GM18508 (cell line): ENCODE data around the gene TXNRD1.
A peak's percentile ranks its signal among the peaks of the same experiment; 100 is the strongest.

Experiments used
- ATAC-seq: cut with Tn5 transposase; IDR thresholded peaks from one replicate; pipeline ENCODE4 v1.9.1; 2021; ENCODE audit warnings: moderate number of reproducible peaks; ENCODE audit not compliant: insufficient read depth, unreplicated experiment

Gene TXNRD1

GRCh38 chr12:104296718-104297117 is 81.1 kb downstream of the TXNRD1 start:
- ATAC-seq = no peak

GRCh38 chr12:104297477-104298113 is 82.0 kb downstream of the TXNRD1 start:
- ATAC-seq = no peak

GRCh38 chr12:104299842-104300481 is 84.4 kb downstream of the TXNRD1 start:
- no peak for ATAC-seq

- peak; percentile 49 for ATAC-seq
Observed at GRCh38 chr12:104303538-104304151, 88.1 kb downstream of the TXNRD1 start, which contains the start of gene EID3. Gene EID3 (plus strand): TSS chr12:104303739. CDS start chr12:104303935, 196 bp downstream.

DNA sequence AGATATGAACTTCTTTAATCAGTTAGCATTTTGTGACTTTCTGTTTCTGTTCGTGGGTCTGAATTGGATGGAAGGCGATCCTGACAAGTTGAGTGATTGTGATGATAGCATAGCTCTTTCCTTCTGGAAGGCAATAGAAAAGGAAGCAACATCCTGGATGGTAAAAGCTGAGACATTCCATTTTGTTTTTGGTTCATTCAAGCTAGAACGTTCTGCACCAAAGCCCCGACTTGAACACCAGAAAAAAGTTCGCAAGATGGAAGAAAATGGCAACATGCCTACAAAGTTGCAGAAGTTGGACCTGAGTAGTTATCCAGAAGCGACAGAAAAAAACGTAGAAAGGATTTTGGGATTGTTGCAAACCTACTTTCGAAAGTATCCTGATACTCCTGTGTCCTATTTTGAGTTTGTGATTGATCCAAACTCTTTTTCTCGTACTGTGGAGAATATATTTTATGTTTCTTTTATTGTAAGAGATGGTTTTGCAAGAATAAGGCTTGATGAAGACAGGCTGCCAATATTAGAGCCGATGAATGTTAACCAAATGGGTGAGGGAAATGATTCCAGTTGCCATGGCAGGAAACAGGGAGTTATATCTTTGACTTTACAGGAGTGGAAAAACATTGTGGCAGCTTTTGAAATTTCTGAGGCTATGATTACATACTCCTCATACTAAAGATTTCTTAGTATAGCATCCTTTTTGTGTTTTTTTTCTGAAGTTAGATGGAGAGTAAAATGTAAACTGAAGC is 88.9 kb downstream of the TXNRD1 start:
- ATAC-seq = no peak

DNA sequence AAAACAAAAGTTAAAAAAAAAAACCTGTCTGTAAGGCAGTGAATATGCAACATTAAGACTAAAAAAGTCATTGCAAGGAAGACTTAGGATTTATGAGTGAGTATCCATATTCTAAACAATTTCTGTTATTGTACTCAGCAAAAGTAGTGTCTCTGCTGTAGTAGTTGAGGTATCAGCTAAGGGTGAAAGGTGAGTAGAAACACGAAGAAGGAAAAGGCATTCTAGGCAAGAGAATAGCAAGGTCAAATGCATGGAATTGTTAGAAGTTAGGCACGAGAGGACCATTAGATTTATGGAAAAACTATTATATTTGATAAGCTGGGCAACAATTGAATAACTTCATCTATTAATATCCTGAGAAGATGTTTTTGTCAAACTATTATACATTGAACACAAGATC is 89.8 kb downstream of the TXNRD1 start:
- no peak for ATAC-seq

DNA sequence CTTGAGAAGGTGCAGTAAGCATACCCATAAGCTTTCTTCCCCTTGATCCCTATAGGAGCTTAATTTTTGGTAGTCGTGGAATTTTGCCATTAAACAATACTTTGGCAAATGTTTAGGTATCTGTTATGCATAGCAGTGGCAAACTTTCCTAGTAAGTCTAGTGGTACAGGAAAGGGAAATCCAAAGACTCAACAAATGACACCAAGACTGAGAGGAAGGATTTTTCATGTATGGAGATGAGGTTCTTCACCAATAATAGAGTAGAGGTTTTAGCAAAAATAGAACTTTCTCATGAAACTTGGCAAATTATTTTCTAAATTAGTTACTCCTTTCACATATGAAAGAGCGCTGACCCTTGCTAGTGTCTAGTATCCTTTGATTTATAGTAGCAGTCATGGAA is 90.8 kb downstream of the TXNRD1 start:
- no peak for ATAC-seq

GRCh38 chr12:104306943-104307654 is 91.5 kb downstream of the TXNRD1 start:
- ATAC-seq = no peak

- no peak for ATAC-seq
Observed at GRCh38 chr12:104307655-104308000, 92.0 kb downstream of the TXNRD1 start.

DNA sequence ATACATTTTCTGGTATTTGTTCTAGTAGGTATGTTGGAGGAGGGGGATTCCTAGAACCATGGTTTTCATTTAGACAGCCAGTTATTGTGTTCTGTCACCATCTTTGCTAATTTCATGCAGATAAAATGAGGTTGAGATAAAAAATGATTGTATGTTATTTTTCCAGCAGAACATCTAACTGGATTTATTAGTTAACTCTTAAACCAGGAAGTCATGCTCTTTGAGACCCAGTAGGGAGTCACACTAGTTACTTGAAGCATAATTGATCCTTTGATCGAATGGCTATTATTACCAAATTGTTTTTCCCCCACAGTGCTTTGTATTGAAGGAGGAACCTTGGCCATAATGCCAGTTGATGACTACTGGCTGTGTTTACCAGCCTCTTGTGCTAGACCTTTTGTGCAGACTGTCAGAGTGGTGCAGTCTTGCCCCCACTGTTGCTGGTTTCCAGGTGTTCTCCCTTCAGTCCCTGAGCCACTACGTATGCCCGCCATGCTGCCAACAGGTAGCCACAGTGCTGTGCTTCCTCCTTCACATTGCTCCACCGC is 93.9 kb downstream of the TXNRD1 start:
- ATAC-seq = no peak

- no peak for ATAC-seq
Observed at GRCh38 chr12:104310751-104311633, 95.4 kb downstream of the TXNRD1 start.

DNA sequence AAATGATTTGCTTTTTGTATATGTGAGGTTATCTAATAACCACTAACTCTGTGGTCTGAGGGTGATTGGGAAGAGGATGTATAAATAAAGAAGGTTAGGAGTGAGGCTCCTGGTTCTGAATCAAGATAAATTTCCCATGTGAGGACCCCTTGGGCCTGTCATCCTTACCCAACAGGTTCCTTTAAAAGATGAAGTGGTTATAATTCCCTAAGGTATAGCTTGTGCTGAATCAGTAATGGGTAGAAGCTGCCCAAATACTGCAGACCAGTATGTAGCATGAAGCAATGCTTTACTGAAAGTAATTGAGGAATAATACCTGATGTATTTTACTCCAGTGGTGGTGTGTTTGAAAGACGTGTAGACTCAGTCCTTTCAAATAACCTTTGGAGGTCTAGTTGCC is 96.6 kb downstream of the TXNRD1 start:
- no peak for ATAC-seq

GRCh38 chr12:104312654-104313053 is 97.1 kb downstream of the TXNRD1 start:
- no peak for ATAC-seq

DNA sequence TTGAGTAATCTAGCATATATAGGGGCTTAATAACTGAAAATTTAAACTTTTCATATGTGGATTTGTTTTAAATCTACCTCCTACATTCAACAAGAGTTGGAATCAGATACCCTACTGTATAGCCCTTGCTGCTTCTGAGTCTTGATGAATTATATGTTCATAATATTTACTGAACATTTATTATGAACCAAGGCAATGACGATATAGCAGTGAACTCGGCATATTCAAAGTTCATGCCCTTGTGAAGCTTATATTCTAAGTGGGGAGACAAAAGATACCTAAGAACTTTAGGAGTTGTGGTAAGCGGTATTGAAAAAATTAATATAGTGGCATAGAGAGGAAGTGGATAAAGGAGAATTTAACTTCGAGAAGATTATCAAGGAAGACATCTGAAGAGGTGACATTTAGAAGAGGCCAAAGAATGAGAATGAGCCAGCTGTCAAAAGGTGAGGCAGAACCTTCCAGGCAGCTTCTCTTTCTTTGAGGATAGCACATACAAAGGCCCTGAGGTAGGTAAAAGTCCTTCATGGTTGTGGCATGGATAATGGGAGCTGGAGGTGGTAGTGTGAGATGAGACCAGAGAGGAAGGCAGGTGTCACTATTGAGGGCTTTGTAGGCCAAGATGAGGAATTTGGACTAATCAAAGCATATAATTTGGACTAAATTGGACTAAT is 98.1 kb downstream of the TXNRD1 start:
- ATAC-seq = no peak

- no peak for ATAC-seq
Observed at GRCh38 chr12:104314242-104314614, 98.6 kb downstream of the TXNRD1 start.

- no peak for ATAC-seq
Observed at GRCh38 chr12:104315326-104316224, 100.0 kb downstream of the TXNRD1 start.

DNA sequence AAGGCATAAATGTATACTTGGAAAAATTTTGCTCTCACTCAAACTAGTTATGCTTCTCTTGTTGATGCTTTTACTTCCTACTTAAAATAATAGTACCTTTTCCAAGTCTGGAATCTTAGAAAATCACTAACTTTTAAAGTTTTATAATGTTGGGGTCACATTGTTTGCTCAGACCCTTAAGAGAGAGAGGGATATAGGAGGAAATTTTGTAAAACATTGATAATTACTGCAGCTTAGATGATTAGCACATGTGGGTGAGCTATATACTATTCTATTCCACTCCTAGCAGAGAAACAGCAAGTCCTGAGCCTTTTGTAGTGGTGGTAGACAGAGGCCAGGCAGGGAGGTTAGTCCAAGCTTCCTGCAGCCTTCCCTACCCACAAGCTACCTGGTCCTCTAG is 101.4 kb downstream of the TXNRD1 start:
- no peak for ATAC-seq
